Measurements from ENCODE around the gene KLF6. TPM values are rescaled to one million over a fixed set of nuclear protein-coding genes. Genes with fewer than 3 reads are reported as not detected.

The KLF6 gene
- total and polyA plus RNA-seq, 2 of the 4 experiments (the other 2 are of a cell fraction): 69.0 to 123 TPM

GRCh38 chr10:3779158-3779741, 5.8 kb downstream of the KLF6 start:
- Histone ChIP-seq H4K8ac (ENCODE audit: low read depth in 2 of 2, low read length in 2 of 2) (no peak overlapping the region; a peak in 1 of 4 replicates), H2AK9ac (replicated peaks; ENCODE audit: low read depth, low read length, poor library complexity) (no peak overlapping the region), H2BK15ac (ENCODE audit: low read depth, low read length) (no peak overlapping the region), H4K91ac (ENCODE audit: insufficient read depth, low read depth, low read length) (0 out of 2 replicates have a peak overlapping the region, but pooled peaks have one; percentile 9), H2BK20ac (ENCODE audit: low read depth, low read length) (no peak overlapping the region), H3K14ac (replicated peaks; ENCODE audit: low read depth, low read length) (peak overlapping the region; percentile 19; the same call in 1 of the 2 replicates), H3K4ac (ENCODE audit: low read depth, low read length) (peak overlapping the region; percentile 64), H3K23ac (ENCODE audit: low read depth, low read length) (peak overlapping the region; percentile 30; the same call in 1 of the 2 replicates), H3K79me1 (ENCODE audit: low read depth in 1 of 2, low read length in 2 of 2) (peaks cover 0 to 50% of the 10 kb centered on the region in 2 experiments; a peak in 2 of 4 replicates), H3K27me3 (ENCODE audit: control insufficient read depth, insufficient read depth, low read length) (no peaks in the 10 kb centered on the region), H3K36me3 (ENCODE audit: control insufficient read depth, insufficient read depth, low read length) (peaks cover 58% of the 10 kb centered on the region), H2AFZ (replicated peaks; ENCODE audit: low read length, poor library complexity) (no peak overlapping the region), H2AK5ac (ENCODE audit: low read depth, low read length) (peak overlapping the region; percentile 13; the same call in 1 of the 2 replicates), H3K18ac (ENCODE audit: low read depth, low read length) (no peak overlapping the region), H4K20me1 (ENCODE audit: insufficient read depth, low read length) (peaks cover 89% of the 10 kb centered on the region), H2BK5ac (ENCODE audit: low read depth, low read length, poor library complexity, severe bottlenecking) (peak overlapping the region; percentile 3), H3K9me3 (ENCODE audit: control insufficient read depth, insufficient read depth, low read length) (no peaks in the 10 kb centered on the region), H3K9me1 (ENCODE audit: insufficient read depth, low read length) (peaks cover 15% of the 10 kb centered on the region), H3K4me2 (ENCODE audit: low read depth, low read length) (peak overlapping the region; percentile 19), H2BK120ac (ENCODE audit: low read depth, low read length) (no peak overlapping the region), H3K9ac (ENCODE audit: low read depth, low read length) (peak overlapping the region; percentile 14), H3K27ac (ENCODE audit: insufficient read depth, low read length) (peak overlapping the region; percentile 32; the same call in 1 of the 2 replicates), H3K4me1 (ENCODE audit: control insufficient read depth, insufficient read depth, low read length) (peaks cover 32% of the 10 kb centered on the region), H3K56ac (ENCODE audit: extremely low read depth, insufficient read depth, low read length) (no peak overlapping the region), H4K5ac (ENCODE audit: low read depth, low read length) (no peak overlapping the region), H3K4me3 (ENCODE audit: insufficient read depth, low read depth, low read length) (no peak overlapping the region)
- no CpG with 5 or more reads among the region's 14 CpGs for WGBS, 2 experiments (ENCODE audit: extremely low coverage in 2 of 2, insufficient read length in 1 of 2)
- DNase-seq (peak; percentile 45), ATAC-seq (ENCODE audit: low read depth) (no peak)
- intact Hi-C loops (cut with micrococcal nuclease) (loop anchor here (5.0 kb wide), 2 partner anchors 157 to 242 kb away; no protein-coding TSS in a partner anchor), in situ Hi-C loops (cut with MboI; ENCODE audit: low sequenced_read_pairs) (loop anchor here (10.0 kb wide), 4 partner anchors 314 to 584 kb away; no protein-coding TSS in a partner anchor), dilution Hi-C loops (cut with HindIII; ENCODE audit: low sequenced_read_pairs, unreplicated experiment) (no loop called here)
- ChIA-PET POLR2A (ENCODE audit: unreplicated experiment) (interaction anchor here (0.6 kb wide), 1 partner anchor 31 kb away, joined by 3 read pairs; no protein-coding TSS in a partner anchor), CTCF (no interaction called here)
- no TSS peak for BruUV-seq (replicated peaks)
- TF ChIP-seq NFE2L2 (IDR thresholded peaks at IDR 0.05; ENCODE audit: low read depth, low read length) (no peak), ELK1 (IDR thresholded peaks at IDR 0.05; ENCODE audit: borderline replicate concordance, low read depth, low read length) (no peak), MXI1 (IDR thresholded peaks at IDR 0.05; ENCODE audit: borderline replicate concordance, low read depth, low read length) (no peak), POLR2A (IDR thresholded peaks at IDR 0.05; ENCODE audit: low read depth, low read length) (peak; percentile 2; the same call in 1 of the 2 replicates), RFX5 (IDR thresholded peaks at IDR 0.05; ENCODE audit: low read depth, low read length) (no peak), FOS (IDR thresholded peaks at IDR 0.05; ENCODE audit: low read depth, low read length) (no peak), RCOR1 (IDR thresholded peaks at IDR 0.05; ENCODE audit: insufficient replicate concordance, low read length) (no peak), USF2 (IDR thresholded peaks at IDR 0.05; ENCODE audit: low read depth, low read length) (no peak; the same call in 1 of the 2 replicates), CHD1 (IDR thresholded peaks at IDR 0.05; ENCODE audit: low read depth, low read length) (0 out of 2 replicates have a peak, but pooled peaks have one; percentile 66), SMC3 (IDR thresholded peaks at IDR 0.05; ENCODE audit: low read depth, low read length) (no peak), BHLHE40 (IDR thresholded peaks at IDR 0.05; ENCODE audit: low read depth, low read length) (no peak), CTCF (conservative IDR thresholded peaks at IDR 0.05; ENCODE audit: low read depth, low read length) (no peak), RAD21 (IDR thresholded peaks at IDR 0.05; ENCODE audit: low read length) (no peak), MAFK (IDR thresholded peaks at IDR 0.05; ENCODE audit: low read depth, low read length) (no peak), CEBPB (IDR thresholded peaks at IDR 0.05; ENCODE audit: low read depth, low read length) (no peak)
